Measurements from ENCODE around the gene TMEM74B.

DNA sequence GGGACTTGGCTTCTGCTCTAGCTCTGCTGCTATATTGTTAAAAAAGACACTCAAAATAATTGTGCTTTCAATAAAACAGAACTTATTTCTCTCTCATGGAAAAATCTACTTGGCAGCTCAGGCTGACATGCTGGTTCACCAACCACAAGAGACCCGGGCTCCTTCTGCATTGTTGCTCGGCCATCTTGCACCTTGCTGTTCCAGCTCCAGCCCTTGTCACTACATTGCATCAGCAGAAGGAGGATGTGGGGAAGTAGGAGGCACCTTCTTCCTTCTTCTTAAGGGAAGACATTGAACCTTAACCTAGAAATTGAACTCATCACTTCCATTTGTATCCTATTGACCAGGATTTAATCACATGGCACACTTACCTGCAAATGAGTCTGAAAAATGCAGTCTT lies 11.9 kb upstream of the TMEM74B start:
- TF ChIP-seq, protein P1, sequence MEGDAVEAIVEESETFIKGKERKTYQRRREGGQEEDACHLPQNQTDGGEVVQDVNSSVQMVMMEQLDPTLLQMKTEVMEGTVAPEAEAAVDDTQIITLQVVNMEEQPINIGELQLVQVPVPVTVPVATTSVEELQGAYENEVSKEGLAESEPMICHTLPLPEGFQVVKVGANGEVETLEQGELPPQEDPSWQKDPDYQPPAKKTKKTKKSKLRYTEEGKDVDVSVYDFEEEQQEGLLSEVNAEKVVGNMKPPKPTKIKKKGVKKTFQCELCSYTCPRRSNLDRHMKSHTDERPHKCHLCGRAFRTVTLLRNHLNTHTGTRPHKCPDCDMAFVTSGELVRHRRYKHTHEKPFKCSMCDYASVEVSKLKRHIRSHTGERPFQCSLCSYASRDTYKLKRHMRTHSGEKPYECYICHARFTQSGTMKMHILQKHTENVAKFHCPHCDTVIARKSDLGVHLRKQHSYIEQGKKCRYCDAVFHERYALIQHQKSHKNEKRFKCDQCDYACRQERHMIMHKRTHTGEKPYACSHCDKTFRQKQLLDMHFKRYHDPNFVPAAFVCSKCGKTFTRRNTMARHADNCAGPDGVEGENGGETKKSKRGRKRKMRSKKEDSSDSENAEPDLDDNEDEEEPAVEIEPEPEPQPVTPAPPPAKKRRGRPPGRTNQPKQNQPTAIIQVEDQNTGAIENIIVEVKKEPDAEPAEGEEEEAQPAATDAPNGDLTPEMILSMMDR (IDR thresholded peaks at IDR 0.05) = no peak
- no peak for TF ChIP-seq POLR2A (IDR thresholded peaks at IDR 0.05)

Data from lower leg skin (tissue), 3 donors.